Measurements from ENCODE around the gene ZFP36L2. TPM values are rescaled to one million over a fixed set of nuclear protein-coding genes. Genes with fewer than 3 reads are reported as not detected.

The ZFP36L2 gene, protein sequence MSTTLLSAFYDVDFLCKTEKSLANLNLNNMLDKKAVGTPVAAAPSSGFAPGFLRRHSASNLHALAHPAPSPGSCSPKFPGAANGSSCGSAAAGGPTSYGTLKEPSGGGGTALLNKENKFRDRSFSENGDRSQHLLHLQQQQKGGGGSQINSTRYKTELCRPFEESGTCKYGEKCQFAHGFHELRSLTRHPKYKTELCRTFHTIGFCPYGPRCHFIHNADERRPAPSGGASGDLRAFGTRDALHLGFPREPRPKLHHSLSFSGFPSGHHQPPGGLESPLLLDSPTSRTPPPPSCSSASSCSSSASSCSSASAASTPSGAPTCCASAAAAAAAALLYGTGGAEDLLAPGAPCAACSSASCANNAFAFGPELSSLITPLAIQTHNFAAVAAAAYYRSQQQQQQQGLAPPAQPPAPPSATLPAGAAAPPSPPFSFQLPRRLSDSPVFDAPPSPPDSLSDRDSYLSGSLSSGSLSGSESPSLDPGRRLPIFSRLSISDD
- total RNA-seq = 144 TPM

DNA sequence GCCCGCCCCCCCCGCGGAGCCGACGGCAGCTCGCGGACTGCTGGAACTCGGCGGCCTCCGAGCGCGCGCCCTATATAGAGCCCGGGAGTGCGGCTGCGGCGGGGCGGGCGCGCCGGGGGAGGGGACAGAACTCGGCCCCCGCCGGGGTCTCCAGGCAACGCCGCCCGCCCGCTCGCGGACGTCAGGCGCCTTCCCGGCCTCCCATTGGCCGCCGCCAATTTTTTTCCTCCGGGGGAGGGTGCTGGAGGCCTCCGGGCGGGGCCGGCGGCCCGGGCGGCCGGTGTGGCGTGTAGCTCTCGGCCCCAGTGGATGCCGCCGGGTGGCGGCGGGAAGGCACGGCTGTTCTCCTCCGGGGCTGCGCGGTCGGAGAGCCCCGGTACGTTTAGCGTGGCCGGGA lies at the start of gene ZFP36L2:
Gene ZFP36L2, minus strand, starts transcription at position 49 of the 397 bp plus-strand sequence. CDS start 291 bp downstream, outside the sequence.
- H3K4me1 ChIP-seq (ENCODE audit: insufficient read depth, low read length) = peaks cover 47% of the 10 kb centered on the region
- H3K4me3 ChIP-seq (ENCODE audit: low read length) = peak within 1 kb of the TSS; percentile 99
- H3K27me3 ChIP-seq (ENCODE audit: insufficient read depth, low read length) = no peaks in the 10 kb centered on the region
- H3K9me3 ChIP-seq (ENCODE audit: low read depth, low read length) = no peaks in the 10 kb centered on the region

DNA sequence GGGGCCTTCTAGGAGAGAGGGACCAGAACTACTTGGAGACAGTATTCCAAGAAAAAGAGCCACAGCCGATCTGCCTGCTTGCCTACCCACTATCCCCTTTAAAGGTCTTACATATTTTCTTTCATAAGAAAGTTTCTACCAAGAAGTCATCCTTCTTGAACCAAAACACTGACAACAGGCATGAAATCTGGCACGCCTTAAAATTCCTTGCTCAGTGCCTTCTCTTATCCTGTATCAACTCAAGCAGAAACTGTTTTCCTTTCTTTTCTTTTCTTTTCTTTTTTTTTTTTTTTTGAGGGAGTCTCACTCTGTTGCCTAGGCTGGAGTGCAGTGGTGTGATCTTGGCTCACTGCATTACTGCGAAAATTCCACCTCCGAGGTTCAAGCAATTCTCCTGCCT lies 48.3 kb upstream of the ZFP36L2 start:
- no peak overlapping the region for H3K4me3 ChIP-seq (ENCODE audit: low read length)
- H3K4me1 ChIP-seq (ENCODE audit: insufficient read depth, low read length) = peaks cover 26% of the 10 kb centered on the region
- H3K9me3 ChIP-seq (ENCODE audit: low read depth, low read length) = no peaks in the 10 kb centered on the region
- H3K27me3 ChIP-seq (ENCODE audit: insufficient read depth, low read length) = no peaks in the 10 kb centered on the region

DNA sequence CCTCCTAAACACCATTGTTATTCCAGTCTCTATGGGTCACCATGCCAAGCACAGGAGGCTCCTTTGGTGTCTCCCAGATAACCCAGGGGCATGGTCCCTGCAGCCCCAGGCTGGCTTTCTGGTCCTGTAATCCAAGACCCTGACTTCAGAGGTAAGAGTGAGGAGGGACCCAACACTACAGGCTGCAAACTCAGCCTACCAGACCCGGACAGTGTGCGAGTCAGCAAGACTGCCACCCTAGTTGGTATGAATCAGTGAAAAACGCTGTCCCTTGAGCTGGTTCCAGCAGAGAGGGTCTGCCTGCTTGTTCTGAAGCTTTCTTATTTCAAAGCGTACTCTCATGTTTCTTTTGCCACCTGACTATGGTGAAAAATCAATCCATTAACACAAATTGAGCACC lies 47.6 kb upstream of the ZFP36L2 start:
- Histone ChIP-seq H3K9me3 (ENCODE audit: low read depth, low read length) (no peaks in the 10 kb centered on the region), H3K4me3 (ENCODE audit: low read length) (no peak overlapping the region), H3K27me3 (ENCODE audit: insufficient read depth, low read length) (no peaks in the 10 kb centered on the region), H3K4me1 (ENCODE audit: insufficient read depth, low read length) (peaks cover 33% of the 10 kb centered on the region)

DNA sequence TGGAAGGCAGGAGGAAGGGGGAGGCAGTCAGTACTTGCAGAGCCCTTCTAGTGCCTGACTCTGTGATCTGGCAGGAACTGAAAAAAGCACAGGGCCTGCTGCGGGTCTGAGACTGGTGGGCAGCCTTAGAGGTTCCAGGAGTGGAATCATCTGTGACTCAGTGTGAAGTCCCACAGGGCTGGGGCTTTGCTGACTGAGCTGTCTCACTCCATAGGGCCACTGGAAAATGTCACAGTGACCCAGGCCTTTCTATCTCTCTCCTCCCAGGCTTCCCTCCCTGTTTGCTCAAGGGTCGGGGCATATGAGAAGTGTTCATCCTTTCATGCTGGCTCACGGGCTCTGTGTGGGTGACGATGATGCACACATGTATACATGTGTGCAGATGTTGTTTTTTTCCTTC lies 47.1 kb upstream of the ZFP36L2 start:
- Histone ChIP-seq H3K4me3 (ENCODE audit: low read length) (no peak overlapping the region), H3K4me1 (ENCODE audit: insufficient read depth, low read length) (peaks cover 38% of the 10 kb centered on the region), H3K27me3 (ENCODE audit: insufficient read depth, low read length) (no peaks in the 10 kb centered on the region), H3K9me3 (ENCODE audit: low read depth, low read length) (no peaks in the 10 kb centered on the region)

DNA sequence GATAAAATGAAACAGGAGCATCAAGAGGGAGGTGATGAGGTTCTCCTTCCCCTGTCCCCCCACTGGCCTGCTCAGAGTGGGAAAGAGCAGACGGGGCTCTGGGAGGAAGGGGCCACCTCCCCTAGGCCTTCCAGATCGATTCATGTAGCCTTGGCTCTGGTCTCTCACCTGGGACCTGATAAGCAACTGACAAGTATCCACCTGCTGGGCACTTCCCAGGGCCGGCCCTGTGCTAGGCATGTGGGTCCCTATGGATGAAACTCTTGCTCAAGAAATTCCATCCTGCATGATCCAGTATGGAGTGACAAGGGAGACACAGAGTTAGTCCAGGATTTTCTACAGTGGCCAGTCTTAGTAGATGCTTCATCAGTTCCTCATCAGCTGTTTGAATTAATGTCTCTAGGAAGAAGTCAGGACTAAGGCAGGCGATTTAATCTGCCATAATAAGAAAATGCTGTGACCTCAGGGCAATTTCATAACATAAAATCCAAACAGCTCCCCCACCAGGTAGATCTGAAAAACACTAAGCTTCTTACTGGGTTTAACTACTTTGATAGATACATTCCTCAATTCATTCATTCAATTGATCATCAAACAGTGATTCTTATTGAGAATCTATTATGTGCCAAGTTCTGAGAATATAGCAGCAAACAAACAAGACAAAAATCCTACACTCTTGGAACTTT lies 44.7 kb upstream of the ZFP36L2 start:
- H3K9me3 ChIP-seq (ENCODE audit: low read depth, low read length) = no peaks in the 10 kb centered on the region
- peaks cover 36% of the 10 kb centered on the region for H3K4me1 ChIP-seq (ENCODE audit: insufficient read depth, low read length)
- no peaks in the 10 kb centered on the region for H3K27me3 ChIP-seq (ENCODE audit: insufficient read depth, low read length)
- H3K4me3 ChIP-seq (ENCODE audit: low read length) = no peak overlapping the region

DNA sequence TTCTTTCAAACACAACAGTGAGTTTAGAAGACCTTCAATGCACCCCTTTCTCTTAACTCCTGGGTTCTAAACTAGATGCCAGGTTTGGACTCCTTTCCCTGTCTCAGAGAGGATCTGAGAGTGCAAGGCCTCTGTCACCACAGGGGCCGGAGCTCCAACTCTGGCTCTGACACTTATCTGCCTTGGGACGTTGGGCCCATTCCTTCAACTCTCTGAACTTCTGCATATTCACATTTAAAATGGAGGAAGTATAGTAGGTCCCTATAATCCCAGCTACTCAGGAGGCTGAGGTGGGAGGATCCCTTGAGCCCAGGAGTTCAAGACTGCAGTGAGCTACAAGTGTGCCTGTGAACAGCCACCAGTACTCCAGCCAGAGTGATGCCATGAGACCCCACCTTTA lies 44.1 kb upstream of the ZFP36L2 start:
- Histone ChIP-seq H3K4me3 (ENCODE audit: low read length) (no peak overlapping the region), H3K4me1 (ENCODE audit: insufficient read depth, low read length) (peaks cover 36% of the 10 kb centered on the region), H3K27me3 (ENCODE audit: insufficient read depth, low read length) (no peaks in the 10 kb centered on the region), H3K9me3 (ENCODE audit: low read depth, low read length) (no peaks in the 10 kb centered on the region)

DNA sequence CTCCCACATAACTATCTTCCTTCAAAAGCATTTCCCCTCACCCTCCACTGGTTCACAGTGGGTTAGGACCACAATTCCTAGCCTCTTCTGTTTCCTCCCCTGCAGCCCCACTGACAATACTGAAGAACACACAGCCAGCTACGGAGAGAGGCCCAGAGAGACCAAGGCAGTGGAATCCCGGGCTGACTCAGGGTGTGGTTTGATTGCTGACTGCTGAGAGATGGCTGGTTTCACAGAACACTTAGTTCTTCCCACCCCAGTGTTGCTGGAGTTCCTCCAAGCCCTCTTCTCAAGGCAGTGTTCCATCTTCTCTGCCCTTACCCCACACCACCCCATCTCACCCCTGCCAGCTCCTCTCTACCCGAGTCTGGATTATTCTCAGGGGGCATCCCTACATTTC lies 43.3 kb upstream of the ZFP36L2 start:
- no peaks in the 10 kb centered on the region for H3K27me3 ChIP-seq (ENCODE audit: insufficient read depth, low read length)
- H3K9me3 ChIP-seq (ENCODE audit: low read depth, low read length) = no peaks in the 10 kb centered on the region
- H3K4me3 ChIP-seq (ENCODE audit: low read length) = no peak overlapping the region
- peaks cover 36% of the 10 kb centered on the region for H3K4me1 ChIP-seq (ENCODE audit: insufficient read depth, low read length)

DNA sequence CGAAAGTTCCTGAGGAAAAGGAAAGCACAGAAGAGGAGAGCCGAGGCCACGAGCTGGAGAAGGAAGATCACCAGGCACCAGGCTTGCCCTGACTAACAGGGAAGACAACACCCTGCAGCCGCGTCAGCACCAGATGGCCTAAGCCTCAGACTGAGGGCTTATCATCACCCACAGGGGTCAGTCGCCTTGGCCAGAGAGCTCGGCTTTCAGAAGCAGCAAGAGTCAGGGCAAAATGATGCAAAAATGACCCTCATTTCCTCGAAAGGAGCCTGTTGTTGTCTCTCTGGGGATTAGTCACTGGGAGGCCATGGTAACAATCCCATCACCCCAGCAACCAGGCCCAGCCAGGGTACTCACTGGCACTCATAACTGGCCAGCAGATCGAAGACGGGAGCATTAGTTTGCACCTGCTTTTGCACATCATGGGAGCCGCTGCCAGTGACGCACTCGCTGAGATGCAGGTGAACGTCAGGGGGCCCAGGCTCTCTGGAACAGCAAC lies 42.7 kb upstream of the ZFP36L2 start:
- no peak overlapping the region for H3K4me3 ChIP-seq (ENCODE audit: low read length)
- peaks cover 36% of the 10 kb centered on the region for H3K4me1 ChIP-seq (ENCODE audit: insufficient read depth, low read length)
- no peaks in the 10 kb centered on the region for H3K9me3 ChIP-seq (ENCODE audit: low read depth, low read length)
- H3K27me3 ChIP-seq (ENCODE audit: insufficient read depth, low read length) = no peaks in the 10 kb centered on the region

DNA sequence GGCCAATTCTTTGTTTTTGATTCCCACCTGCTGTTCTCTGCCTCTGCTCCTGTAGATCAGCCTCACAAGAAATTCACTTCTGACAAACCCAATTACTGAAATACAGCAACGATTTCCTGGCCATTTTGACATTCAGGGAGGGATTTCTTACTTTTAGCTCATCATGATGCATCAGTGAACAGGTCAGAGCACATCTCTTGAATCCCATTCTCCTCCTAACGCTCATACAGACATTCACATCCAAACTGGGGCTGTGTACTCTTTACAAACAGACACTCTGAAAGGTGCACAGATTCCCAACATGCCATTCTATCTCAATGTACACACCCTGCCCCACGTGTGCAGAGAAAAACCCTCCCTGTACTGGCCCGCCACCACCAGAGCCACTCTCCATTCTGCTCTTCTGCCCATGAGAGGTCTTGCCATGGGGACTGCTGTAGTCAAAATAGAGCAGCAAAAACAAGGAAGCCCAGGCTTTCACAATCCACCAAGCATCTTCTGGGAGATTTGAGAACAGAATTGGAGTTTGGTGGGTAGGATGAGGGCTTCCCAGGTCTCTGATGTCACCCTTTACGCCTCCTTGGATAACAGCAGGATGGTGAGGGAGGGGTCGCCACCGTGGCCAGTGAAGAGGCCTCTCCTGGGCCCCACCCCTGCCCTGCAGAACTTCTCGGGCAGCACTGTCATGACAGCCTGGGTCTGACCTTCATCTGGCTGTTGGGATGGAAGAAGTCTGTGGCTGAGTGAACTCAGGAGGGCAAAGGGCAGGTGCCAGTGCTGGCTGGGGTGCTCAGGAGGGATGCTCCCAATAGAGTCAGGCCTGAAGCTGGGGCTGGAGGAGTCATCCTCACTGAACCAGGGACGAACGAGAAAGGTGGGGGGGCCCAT lies 41.9 kb upstream of the ZFP36L2 start:
- Histone ChIP-seq H3K4me3 (ENCODE audit: low read length) (no peak overlapping the region), H3K9me3 (ENCODE audit: low read depth, low read length) (no peaks in the 10 kb centered on the region), H3K4me1 (ENCODE audit: insufficient read depth, low read length) (peaks cover 36% of the 10 kb centered on the region), H3K27me3 (ENCODE audit: insufficient read depth, low read length) (no peaks in the 10 kb centered on the region)

DNA sequence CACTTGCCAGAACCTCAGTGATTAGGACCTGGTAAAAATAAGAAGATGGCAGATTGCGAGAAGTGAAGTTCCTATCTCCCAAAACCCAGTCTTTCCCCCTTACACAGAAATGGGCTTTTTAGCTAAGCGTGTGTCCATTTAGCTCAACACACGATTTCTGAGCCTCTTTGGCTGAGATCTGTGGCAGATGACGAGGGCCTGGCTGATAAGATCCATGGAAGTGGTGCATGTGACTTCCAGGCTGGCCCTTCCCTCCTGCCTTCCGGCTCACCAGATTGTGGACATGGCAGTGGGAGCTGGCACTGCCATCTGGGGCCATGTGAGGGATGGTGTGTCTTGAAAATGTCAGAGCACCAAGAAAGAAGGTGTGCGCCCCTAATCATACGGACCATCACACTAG lies 41.0 kb upstream of the ZFP36L2 start:
- Histone ChIP-seq H3K27me3 (ENCODE audit: insufficient read depth, low read length) (no peaks in the 10 kb centered on the region), H3K4me1 (ENCODE audit: insufficient read depth, low read length) (peaks cover 41% of the 10 kb centered on the region), H3K4me3 (ENCODE audit: low read length) (no peak overlapping the region), H3K9me3 (ENCODE audit: low read depth, low read length) (no peaks in the 10 kb centered on the region)

DNA sequence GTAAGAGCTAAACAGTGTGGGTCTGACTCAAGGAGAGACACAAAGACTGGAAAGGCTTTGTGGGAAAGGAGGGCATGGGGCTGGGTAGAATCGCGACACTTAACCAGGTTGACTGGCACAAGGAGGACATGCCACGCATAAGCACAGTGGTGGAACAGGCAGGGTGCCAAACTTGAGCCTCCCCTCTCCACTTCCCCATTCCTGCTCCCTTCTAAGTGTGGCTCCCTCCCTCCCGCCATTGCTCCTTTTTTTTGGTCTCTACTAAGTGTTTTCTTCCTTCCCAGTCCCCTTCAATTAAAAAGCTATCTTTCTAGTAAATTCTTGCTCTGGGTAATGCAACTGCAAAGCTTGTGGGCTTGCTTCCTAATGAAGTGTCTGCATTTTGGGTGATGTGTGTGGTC lies 40.3 kb upstream of the ZFP36L2 start:
- Histone ChIP-seq H3K4me3 (ENCODE audit: low read length) (no peak overlapping the region), H3K9me3 (ENCODE audit: low read depth, low read length) (no peaks in the 10 kb centered on the region), H3K27me3 (ENCODE audit: insufficient read depth, low read length) (no peaks in the 10 kb centered on the region), H3K4me1 (ENCODE audit: insufficient read depth, low read length) (peaks cover 41% of the 10 kb centered on the region)

DNA sequence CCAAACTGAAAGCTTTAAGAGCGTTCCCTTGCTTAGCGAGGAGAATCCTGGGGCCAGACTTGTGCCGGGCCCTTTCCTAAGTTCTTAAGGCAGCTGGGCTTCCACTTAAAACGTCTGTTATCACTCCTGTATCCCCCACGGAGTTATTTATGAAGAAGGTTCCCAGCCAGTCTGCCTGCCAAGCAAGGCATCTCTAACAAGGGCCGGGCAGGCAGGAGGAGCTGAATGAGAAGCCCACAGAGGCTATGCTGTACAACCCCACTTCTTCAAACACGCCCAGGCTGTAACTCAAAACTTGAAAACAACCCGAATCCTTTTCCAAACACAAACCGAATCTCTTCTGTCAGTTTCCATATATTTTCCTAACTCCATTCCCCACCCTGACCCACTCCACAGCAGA lies 39.0 kb upstream of the ZFP36L2 start:
- no peak overlapping the region for H3K4me3 ChIP-seq (ENCODE audit: low read length)
- H3K4me1 ChIP-seq (ENCODE audit: insufficient read depth, low read length) = peaks cover 38% of the 10 kb centered on the region
- H3K27me3 ChIP-seq (ENCODE audit: insufficient read depth, low read length) = no peaks in the 10 kb centered on the region
- H3K9me3 ChIP-seq (ENCODE audit: low read depth, low read length) = no peaks in the 10 kb centered on the region

DNA sequence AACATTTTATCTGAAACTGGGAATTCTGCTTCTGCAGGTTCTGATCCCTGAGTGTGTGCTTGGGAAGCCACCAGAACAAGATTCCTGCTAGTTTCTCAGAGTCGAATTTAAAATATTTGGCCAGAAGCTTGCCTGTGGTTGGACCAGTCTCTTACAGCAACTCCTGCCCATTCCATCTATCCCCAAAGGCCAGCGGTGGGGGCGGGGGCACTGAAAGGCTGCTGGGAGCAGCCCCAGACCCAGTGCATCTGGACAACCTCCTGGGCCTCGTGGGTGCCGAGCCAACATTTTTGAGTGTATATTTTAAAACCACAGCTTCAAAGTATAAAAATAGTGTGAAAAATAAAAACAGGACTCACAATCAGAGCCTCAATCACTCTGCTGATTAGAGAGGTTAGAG lies 38.6 kb upstream of the ZFP36L2 start:
- Histone ChIP-seq H3K27me3 (ENCODE audit: insufficient read depth, low read length) (no peaks in the 10 kb centered on the region), H3K4me1 (ENCODE audit: insufficient read depth, low read length) (peaks cover 33% of the 10 kb centered on the region), H3K4me3 (ENCODE audit: low read length) (no peak overlapping the region), H3K9me3 (ENCODE audit: low read depth, low read length) (no peaks in the 10 kb centered on the region)

DNA sequence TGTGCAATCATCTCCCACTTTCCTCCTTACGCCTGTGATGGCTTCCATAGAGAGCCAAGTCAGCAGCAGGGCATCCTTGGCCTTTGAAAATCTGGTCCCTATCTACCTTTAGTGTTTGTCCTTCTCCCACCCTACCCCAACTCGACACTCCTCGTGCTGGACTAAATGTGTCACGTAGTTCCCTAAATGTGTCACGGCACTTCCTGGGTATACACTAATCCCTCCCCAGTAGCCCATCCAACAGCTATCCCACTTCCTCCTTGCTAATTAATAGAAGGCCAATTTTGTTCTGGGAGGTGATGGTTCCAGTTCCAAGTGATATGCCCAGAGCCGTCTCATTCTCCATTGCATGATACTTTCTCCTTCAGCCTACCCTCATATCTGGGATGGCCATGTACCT lies 36.5 kb upstream of the ZFP36L2 start:
- Histone ChIP-seq H3K4me1 (ENCODE audit: insufficient read depth, low read length) (peaks cover 13% of the 10 kb centered on the region), H3K9me3 (ENCODE audit: low read depth, low read length) (no peaks in the 10 kb centered on the region), H3K4me3 (ENCODE audit: low read length) (no peak overlapping the region), H3K27me3 (ENCODE audit: insufficient read depth, low read length) (no peaks in the 10 kb centered on the region)

DNA sequence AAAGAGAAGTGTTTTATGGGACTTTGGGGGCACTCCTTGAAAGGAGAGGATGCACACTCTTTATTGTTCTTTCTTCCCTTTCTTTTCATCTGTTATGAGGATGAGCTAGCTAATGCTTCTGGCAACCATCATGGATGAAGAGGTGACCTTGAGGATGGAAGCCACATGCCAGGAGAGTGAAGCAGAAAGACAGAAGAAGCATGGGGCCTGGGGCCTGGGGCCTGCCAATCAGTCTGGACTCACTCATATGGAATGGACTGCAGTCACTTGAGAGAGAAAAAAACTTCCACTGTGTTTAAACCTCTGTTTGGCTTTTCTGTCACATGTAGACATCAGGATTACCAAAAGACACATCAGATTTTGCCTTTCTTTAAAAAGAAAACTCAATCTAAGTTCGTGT lies 35.8 kb upstream of the ZFP36L2 start:
- Histone ChIP-seq H3K27me3 (ENCODE audit: insufficient read depth, low read length) (no peaks in the 10 kb centered on the region), H3K4me1 (ENCODE audit: insufficient read depth, low read length) (peaks cover 12% of the 10 kb centered on the region), H3K4me3 (ENCODE audit: low read length) (no peak overlapping the region), H3K9me3 (ENCODE audit: low read depth, low read length) (no peaks in the 10 kb centered on the region)

Data from mononuclear cell (primary cell).